NOMO-1 treated with DMSO at 0.1 percent for 48 hours (cell line): ENCODE measurements around the gene CRYBG1.

ENCODE experiments used
- DNase-seq: peaks from one replicate; lab custom pipeline; 2025; ENCODE audit not compliant: unreplicated experiment; lab: John Stamatoyannopoulos, UW

Gene CRYBG1, protein sequence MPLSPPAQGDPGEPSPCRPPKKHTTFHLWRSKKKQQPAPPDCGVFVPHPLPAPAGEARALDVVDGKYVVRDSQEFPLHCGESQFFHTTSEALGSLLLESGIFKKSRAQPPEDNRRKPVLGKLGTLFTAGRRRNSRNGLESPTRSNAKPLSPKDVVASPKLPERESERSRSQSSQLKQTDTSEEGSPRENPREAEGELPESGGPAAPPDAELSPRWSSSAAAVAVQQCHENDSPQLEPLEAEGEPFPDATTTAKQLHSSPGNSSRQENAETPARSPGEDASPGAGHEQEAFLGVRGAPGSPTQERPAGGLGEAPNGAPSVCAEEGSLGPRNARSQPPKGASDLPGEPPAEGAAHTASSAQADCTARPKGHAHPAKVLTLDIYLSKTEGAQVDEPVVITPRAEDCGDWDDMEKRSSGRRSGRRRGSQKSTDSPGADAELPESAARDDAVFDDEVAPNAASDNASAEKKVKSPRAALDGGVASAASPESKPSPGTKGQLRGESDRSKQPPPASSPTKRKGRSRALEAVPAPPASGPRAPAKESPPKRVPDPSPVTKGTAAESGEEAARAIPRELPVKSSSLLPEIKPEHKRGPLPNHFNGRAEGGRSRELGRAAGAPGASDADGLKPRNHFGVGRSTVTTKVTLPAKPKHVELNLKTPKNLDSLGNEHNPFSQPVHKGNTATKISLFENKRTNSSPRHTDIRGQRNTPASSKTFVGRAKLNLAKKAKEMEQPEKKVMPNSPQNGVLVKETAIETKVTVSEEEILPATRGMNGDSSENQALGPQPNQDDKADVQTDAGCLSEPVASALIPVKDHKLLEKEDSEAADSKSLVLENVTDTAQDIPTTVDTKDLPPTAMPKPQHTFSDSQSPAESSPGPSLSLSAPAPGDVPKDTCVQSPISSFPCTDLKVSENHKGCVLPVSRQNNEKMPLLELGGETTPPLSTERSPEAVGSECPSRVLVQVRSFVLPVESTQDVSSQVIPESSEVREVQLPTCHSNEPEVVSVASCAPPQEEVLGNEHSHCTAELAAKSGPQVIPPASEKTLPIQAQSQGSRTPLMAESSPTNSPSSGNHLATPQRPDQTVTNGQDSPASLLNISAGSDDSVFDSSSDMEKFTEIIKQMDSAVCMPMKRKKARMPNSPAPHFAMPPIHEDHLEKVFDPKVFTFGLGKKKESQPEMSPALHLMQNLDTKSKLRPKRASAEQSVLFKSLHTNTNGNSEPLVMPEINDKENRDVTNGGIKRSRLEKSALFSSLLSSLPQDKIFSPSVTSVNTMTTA (N-terminal part only)

DNA sequence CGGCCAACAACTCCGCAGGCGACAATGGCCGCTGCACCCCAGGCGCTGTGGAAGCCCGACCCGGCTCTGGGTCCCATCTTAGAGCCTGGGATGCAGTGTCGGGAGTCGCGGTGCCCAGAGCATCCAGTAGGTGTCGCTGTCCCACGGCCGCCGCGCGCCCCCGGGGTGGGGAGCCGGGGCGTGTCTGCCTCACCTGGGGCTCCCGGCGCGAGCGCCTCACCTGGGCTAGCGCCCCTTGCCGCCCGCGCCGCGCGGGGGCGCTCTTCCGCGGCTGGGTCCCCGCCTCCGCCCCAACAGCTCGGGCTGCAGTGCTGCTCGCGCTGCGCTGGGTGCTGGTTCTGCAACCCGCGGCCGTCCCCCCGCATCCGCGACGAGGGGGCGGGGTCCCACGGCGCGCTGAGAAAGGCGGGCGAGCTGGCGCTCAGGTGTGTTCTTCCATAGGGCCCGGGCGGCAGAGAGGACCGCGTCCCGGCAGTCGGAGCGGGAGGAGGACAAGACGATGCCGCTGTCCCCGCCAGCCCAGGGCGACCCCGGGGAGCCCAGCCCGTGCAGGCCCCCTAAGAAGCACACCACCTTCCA, at the start of gene CRYBG1:
TSS of gene CRYBG1 (plus strand) at position 308 of the 579 bp plus-strand sequence. CDS start at position 500, 192 bp downstream.
- peak; percentile 25 for DNase-seq

GRCh38 chr6:106315765-106316374, 44.6 kb upstream of the CRYBG1 start:
- DNase-seq = no peak

- no peak for DNase-seq
These were observed 44.1 kb upstream of the CRYBG1 start for GRCh38 chr6:106316375-106316766.

DNA sequence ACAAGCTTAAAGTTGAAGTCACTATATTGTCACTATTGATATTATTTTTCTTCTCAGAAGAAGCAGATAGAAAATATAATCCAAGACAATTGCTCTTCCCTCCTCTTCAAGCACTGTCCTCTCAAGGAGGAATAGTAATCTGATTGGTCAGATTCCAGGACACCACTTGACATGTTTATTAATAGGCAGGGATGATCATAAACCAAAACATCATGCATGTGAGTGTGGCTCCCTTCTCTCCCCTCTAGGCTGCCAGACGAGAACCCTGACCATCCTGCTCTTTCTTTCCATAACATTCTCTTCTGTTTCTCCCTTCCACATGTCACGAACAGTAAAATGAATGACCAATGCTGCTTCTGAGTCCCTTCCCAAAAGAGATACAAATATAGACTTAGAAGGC, 42.5 kb upstream of the CRYBG1 start:
- no peak for DNase-seq

- DNase-seq = peak; percentile 17
These were observed 41.7 kb upstream of the CRYBG1 start for GRCh38 chr6:106318851-106319250.

DNA sequence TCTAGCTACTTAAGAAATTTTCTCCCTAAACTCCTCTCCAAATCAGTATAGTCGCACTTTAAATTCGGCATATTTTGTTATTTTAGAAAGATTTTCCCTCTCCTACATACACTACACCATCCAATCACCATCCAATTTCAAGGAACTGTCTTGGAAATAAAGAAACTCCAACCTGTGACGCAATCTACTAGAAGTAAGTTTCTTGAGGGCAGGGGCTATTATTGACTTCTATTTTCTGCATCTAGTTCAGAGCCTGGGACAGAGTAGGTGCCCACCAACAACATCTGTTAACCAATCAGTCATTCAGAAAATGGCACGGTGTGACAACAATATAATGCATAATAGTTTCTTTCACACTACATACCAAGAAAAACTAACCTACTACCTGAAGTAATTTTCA, 38.6 kb upstream of the CRYBG1 start:
- DNase-seq = no peak

- peak; percentile 11 for DNase-seq
These were observed 35.7 kb upstream of the CRYBG1 start for GRCh38 chr6:106324726-106325335.

DNA sequence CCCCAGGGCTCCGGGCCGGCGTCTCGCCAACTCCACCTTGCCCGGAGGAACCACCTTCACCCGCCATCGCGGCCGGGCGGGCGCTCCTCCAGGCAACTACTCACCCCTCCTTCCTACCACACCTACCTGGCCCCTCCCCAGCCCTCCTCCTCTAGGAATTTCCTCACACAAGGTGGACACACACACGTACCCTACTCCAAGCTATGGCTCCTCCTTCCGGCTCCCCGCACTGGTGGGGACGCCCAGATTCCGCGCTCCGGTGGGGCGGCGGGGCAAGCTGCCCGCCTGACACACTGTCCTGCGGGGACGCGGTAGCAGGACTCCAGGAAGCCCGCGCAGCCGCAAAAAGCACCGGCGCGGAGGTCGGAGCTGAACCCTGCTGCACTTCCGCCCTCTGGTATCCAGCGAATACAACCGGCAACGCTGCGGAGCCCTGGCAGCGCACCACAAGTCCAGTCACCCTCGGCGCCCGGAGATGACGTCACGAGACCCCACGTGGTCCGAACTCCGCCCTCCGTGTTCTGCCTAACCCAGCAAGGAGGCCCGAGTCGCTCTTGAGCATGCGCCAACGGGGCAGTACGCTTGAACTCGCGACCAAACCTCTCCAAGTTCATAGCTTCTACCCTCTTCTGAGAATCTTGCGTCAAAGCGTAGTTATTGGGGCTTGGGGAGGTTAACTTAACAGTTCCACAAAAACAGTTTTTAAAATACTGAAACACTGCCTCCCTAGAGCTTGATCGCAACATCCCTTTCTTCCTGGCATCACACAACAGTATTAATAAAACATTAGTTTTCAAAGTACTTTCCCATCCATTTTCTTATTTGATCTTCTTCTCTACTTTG, 35.0 kb upstream of the CRYBG1 start, which contains the start of gene ATG5:
TSS of gene ATG5 (minus strand) at position 425 of the 843 bp plus-strand sequence. CDS start 9,552 bp downstream, outside the sequence.
- peak; percentile 99 for DNase-seq

GRCh38 chr6:106334646-106335448, 25.7 kb upstream of the CRYBG1 start:
- peak; percentile 43 for DNase-seq

DNA sequence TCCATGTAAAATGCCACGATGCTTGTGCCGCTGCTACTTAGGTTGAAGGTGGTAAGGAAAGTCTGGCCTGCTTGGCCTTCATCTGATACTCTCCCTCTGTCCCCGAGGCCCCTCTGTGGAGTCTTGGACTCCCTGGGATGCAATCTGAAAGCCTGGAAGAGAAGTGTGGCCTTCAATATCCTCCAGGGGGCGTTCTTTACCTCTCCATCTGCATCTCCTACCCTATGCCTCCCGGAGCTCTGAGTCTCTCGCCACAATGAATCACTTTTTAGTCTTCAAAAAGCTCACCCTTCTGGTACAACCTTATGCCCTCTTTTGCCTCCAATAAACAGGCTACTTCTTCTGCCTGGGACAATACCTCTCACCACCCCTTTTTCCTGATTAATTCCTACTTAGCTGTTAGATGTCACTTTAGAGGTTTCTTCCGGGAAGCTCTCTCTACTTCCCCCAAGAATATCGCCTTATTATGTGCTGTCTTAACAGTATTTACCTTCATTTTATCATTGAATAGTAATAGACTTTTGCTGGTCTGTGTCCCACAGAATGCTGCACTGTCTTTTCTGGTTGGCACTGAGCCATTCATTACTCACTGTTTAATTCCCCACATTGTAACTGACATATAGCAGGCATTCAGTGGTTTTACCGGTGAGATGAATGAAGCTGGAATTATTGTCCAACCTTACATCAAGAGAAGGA, 21.0 kb upstream of the CRYBG1 start:
- peak; percentile 71 for DNase-seq

GRCh38 chr6:106347219-106347618, 13.3 kb upstream of the CRYBG1 start:
- DNase-seq = no peak

GRCh38 chr6:106356378-106356777, 4.1 kb upstream of the CRYBG1 start:
- no peak for DNase-seq

GRCh38 chr6:106359959-106360409, 533 bp upstream of the CRYBG1 start:
- no peak for DNase-seq

DNA sequence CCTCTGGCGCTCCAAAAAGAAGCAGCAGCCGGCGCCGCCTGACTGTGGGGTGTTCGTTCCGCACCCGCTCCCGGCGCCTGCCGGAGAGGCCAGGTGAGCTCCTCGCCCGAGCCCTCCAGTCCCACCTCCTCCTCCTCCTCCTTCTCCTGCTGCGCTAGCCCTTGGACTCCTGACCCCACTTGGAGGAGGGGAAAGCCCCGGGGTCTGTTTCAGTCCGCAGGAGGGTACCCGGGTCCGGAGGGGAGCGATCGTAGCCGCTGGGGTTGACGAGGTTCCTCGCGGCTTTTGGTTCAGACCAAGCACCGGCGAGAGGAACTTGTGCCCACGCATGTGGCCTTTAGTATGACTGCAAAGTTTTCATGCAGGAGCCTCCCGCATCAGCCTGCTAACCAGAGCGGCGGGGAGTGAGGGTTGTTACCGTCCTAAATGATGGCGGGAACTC, 493 bp downstream of the CRYBG1 start:
- peak; percentile 19 for DNase-seq

- DNase-seq = no peak
These were observed 3.1 kb downstream of the CRYBG1 start for GRCh38 chr6:106363401-106364138.

- DNase-seq = no peak
These were observed 9.2 kb downstream of the CRYBG1 start for GRCh38 chr6:106369739-106370138.

- DNase-seq = no peak
These were observed 10.1 kb downstream of the CRYBG1 start for GRCh38 chr6:106370639-106371038.
